Keratinocyte (primary cell): ENCODE results near the gene ZNF805. TPM values are rescaled to one million over a fixed set of nuclear protein-coding genes. Genes with fewer than 3 reads are reported as not detected.

ENCODE experiments used
- DNase-seq: peaks from one replicate; pipeline ENCODE4 v3.0.0-alpha.2; 2011; ENCODE audit warnings: low read depth, missing footprints, low spot score
- FAIRE-seq: peaks from 2 replicates; lab custom pipeline; 2011; peaks lifted over from hg19 to GRCh38; lab: Jason Lieb, UNC
- H2AFZ ChIP-seq: 2 replicates; pipeline ENCODE4 v1.6.0; 2012; ENCODE audit warnings: low read length, control low read depth, inconsistent platforms; ENCODE audit not compliant: control insufficient read depth
- H3K27ac ChIP-seq: 2 replicates; pipeline ENCODE4 v1.5.1; 2011; ENCODE audit warnings: low read length; ENCODE audit not compliant: control insufficient read depth, insufficient read depth
- H3K27me3 ChIP-seq: 3 replicates; pipeline ENCODE4 v1.6.0; 2011; ENCODE audit warnings: low read length; ENCODE audit not compliant: control insufficient read depth, insufficient read depth; ENCODE audit errors: extremely low read depth
- H3K36me3 ChIP-seq, 2 experiments: 2 replicates in 1 of 2; 3 replicates in 1 of 2; pipeline ENCODE4 v1.5.1; 2011; ENCODE audit warnings: low read length in 2 of 2, mild to moderate bottlenecking in 1 of 2; ENCODE audit not compliant: control insufficient read depth in 2 of 2, insufficient read depth in 2 of 2; ENCODE audit errors: extremely low read depth in 1 of 2
- H3K4me1 ChIP-seq: 3 replicates; pipeline ENCODE4 v1.5.1; 2011; ENCODE audit warnings: low read length; ENCODE audit not compliant: control insufficient read depth, insufficient read depth; ENCODE audit errors: extremely low read depth
- H3K4me2 ChIP-seq: 3 replicates; pipeline ENCODE4 v1.6.0; 2011; ENCODE audit warnings: low read depth, low read length; ENCODE audit not compliant: control insufficient read depth, insufficient read depth; ENCODE audit errors: extremely low read depth
- H3K4me3 ChIP-seq, 3 experiments: fragments of 200-600 bp in 1 of 3; sonication (generic) in 1 of 3; 2 replicates in 2 of 3; 3 replicates in 1 of 3; pipeline ENCODE4 v1.5.1; 2011 to 2016; ENCODE audit warnings: low read length in 3 of 3, mild to moderate bottlenecking in 3 of 3, control low read depth in 2 of 3, inconsistent platforms in 1 of 3, low read depth in 1 of 3, mixed read lengths in 1 of 3, mixed run types in 1 of 3, moderate library complexity in 1 of 3; ENCODE audit not compliant: control insufficient read depth in 2 of 3, insufficient read depth in 2 of 3; ENCODE audit errors: extremely low read depth in 1 of 3
- H3K79me2 ChIP-seq: 2 replicates; pipeline ENCODE4 v1.6.0; 2012; ENCODE audit warnings: low read length; ENCODE audit not compliant: control insufficient read depth, insufficient read depth
- H3K9ac ChIP-seq: 3 replicates; pipeline ENCODE4 v1.6.0; 2011; ENCODE audit warnings: low read length; ENCODE audit not compliant: control insufficient read depth, insufficient read depth; ENCODE audit errors: extremely low read depth
- H3K9me1 ChIP-seq: 3 replicates; pipeline ENCODE4 v1.6.0; 2011; ENCODE audit warnings: low read length; ENCODE audit not compliant: control insufficient read depth, insufficient read depth; ENCODE audit errors: extremely low read depth
- H3K9me3 ChIP-seq: 2 replicates; pipeline ENCODE4 v1.5.1; 2012; ENCODE audit warnings: low read depth, low read length; ENCODE audit not compliant: control insufficient read depth
- H4K20me1 ChIP-seq: 3 replicates; pipeline ENCODE4 v1.6.0; 2011; ENCODE audit warnings: low read length; ENCODE audit not compliant: control insufficient read depth, insufficient read depth; ENCODE audit errors: extremely low read depth
- CTCF ChIP-seq, 3 experiments: IDR thresholded peaks in 1 of 3; conservative IDR thresholded peaks in 1 of 3; optimal IDR thresholded peaks in 1 of 3; 2 replicates in 2 of 3; 3 replicates in 1 of 3; pipeline versions ENCODE3 to v1.5.1; 2011; ENCODE audit warnings: low read length in 3 of 3, mild to moderate bottlenecking in 3 of 3, moderate library complexity in 2 of 3, control low read depth in 1 of 3, inconsistent platforms in 1 of 3; ENCODE audit not compliant: insufficient read depth in 2 of 3; ENCODE audit errors: extremely low read depth in 1 of 3
- EZH2 ChIP-seq: IDR thresholded peaks from one replicate; pipeline ENCODE4 v1.6.1; 2012; ENCODE audit warnings: inconsistent platforms, mild to moderate bottlenecking, low read length, moderate library complexity
- dilution Hi-C: fragments of 300-500 bp; cut with MboI; formaldehyde crosslinking; loops from one replicate; pipeline ENCODE4 v1.7.0; 2020; ENCODE audit warnings: low sequenced_read_pairs; ENCODE audit not compliant: extremely low pct_ligation_motif_present
- polyA plus RNA-seq, 5 experiments: library from polyadenylated mRNA; depleted of rRNA in 3 of 5; stranded (reverse) in 3 of 5; stranded (forward) in 1 of 5; unstranded in 1 of 5; fragments of >200 nt; gene quantifications; 1 replicate in 1 of 5; 2 replicates in 3 of 5; 3 replicates in 1 of 5; pipeline versions ENCODE4 v1.2.1 to v1.2.3, GENCODE V29; 2011 to 2012; ENCODE audit warnings: missing spikeins in 2 of 5, low read depth in 1 of 5, low replicate concordance in 1 of 5

Gene ZNF805
- polyA plus RNA-seq, 1 donor (not counting 4 experiments of a cell fraction or from before 2014, with no cell fraction given): 3.2 TPM

- Histone ChIP-seq H2AFZ (no peak overlapping the region), H3K9me1 (no peaks in the 10 kb centered on the region), H4K20me1 (no peaks in the 10 kb centered on the region), H3K4me1 (peaks cover 10% of the 10 kb centered on the region), H3K27ac (no peak overlapping the region), H3K79me2 (peaks cover 34% of the 10 kb centered on the region), H3K4me2 (no peak overlapping the region), H3K36me3 (peaks cover 14% of the 10 kb centered on the region in 2 experiments), H3K27me3 (no peaks in the 10 kb centered on the region), H3K9ac (no peak overlapping the region), H3K4me3 (no peak overlapping the region), H3K9me3 (no peaks in the 10 kb centered on the region)
- dilution Hi-C loops: no loop called here
- TF ChIP-seq EZH2: no peak
- TF ChIP-seq CTCF (optimal IDR thresholded peaks at IDR 0.05 in 1 of 3, IDR thresholded peaks at IDR 0.05 in 1 of 3, conservative IDR thresholded peaks at IDR 0.05 in 1 of 3; ENCODE audit: extremely low read depth in 1 of 3, insufficient read depth in 2 of 3, low read length in 3 of 3): no peak
- DNase-seq (no peak), FAIRE-seq (no peak)
These were observed 2.4 kb downstream of the ZNF805 start for GRCh38 chr19:57242821-57243220.

- dilution Hi-C loops: no loop called here
- no peaks in the 10 kb centered on the region for H3K9me3 ChIP-seq
- peaks cover 34% of the 10 kb centered on the region for H3K79me2 ChIP-seq
- H3K4me1 ChIP-seq: peaks cover 10% of the 10 kb centered on the region
- TF ChIP-seq CTCF (optimal IDR thresholded peaks at IDR 0.05 in 1 of 3, IDR thresholded peaks at IDR 0.05 in 1 of 3, conservative IDR thresholded peaks at IDR 0.05 in 1 of 3; ENCODE audit: extremely low read depth in 1 of 3, insufficient read depth in 2 of 3, low read length in 3 of 3) (no peak), EZH2 (no peak)
- no peak overlapping the region for H3K9ac ChIP-seq
- no peaks in the 10 kb centered on the region for H4K20me1 ChIP-seq
- no peaks in the 10 kb centered on the region for H3K27me3 ChIP-seq
- H3K9me1 ChIP-seq: no peaks in the 10 kb centered on the region
- H3K27ac ChIP-seq: no peak overlapping the region
- H3K4me3 ChIP-seq: no peak overlapping the region
- no peak overlapping the region for H2AFZ ChIP-seq
- peaks cover 19 to 22% of the 10 kb centered on the region in 2 experiments for H3K36me3 ChIP-seq
- FAIRE-seq (no peak), DNase-seq (no peak)
- H3K4me2 ChIP-seq: no peak overlapping the region
These were observed 4.1 kb downstream of the ZNF805 start for GRCh38 chr19:57244513-57244912.
